GM12891 (cell line): ENCODE data around the gene RABEP2.
"Not testable (repeated sequence)": the region's sequence is repeated elsewhere in the genome, so short reads cannot be mapped to it uniquely, and the experiment has no call there.

Source experiments
- DNase-seq: peaks from one replicate; pipeline ENCODE4 v3.0.0; 2011; ENCODE audit warnings: low spot score; ENCODE audit not compliant: insufficient read length
- FAIRE-seq: peaks from 2 replicates; lab custom pipeline; 2011; peaks lifted over from hg19 to GRCh38; lab: Jason Lieb, UNC
- PAX5 ChIP-seq: IDR thresholded peaks from 2 replicates; pipeline ENCODE4 v1.6.1; 2011; ENCODE audit warnings: low read length, moderate library complexity, mild to moderate bottlenecking; ENCODE audit not compliant: insufficient read depth, severe bottlenecking
- POLR2A ChIP-seq: IDR thresholded peaks from 2 replicates; pipeline ENCODE4 v1.6.1; 2011; ENCODE audit warnings: low read depth, low read length, control low read depth
- POLR2AphosphoS5 ChIP-seq: IDR thresholded peaks from 2 replicates; pipeline ENCODE4 v1.6.1; 2011; ENCODE audit warnings: low read depth, low read length, control low read depth
- POU2F2 ChIP-seq: IDR thresholded peaks from 2 replicates; pipeline ENCODE4 v1.6.1; 2011; ENCODE audit warnings: low read depth, mild to moderate bottlenecking, control low read depth, low read length, moderate library complexity
- SPI1 ChIP-seq: IDR thresholded peaks from 2 replicates; pipeline ENCODE4 v1.6.1; 2011; ENCODE audit warnings: low read depth, low read length, control low read depth
- TAF1 ChIP-seq: IDR thresholded peaks from 2 replicates; pipeline ENCODE4 v1.6.1; 2011; ENCODE audit warnings: low read depth, low read length, control low read depth

RABEP2 gene

GRCh38 chr16:28898266-28898665, 26.8 kb downstream of the RABEP2 start:
- no peak for DNase-seq
- FAIRE-seq: no peak
- TF ChIP-seq POLR2A (no peak), POU2F2 (no peak), TAF1 (no peak), SPI1 (no peak)

GRCh38 chr16:28897826-28898225, 27.2 kb downstream of the RABEP2 start:
- DNase-seq (no peak), FAIRE-seq (no peak)
- TF ChIP-seq POU2F2 (no peak), PAX5 (no peak), TAF1 (no peak), POLR2AphosphoS5 (no peak), POLR2A (no peak), SPI1 (no peak)

- DNase-seq: no peak
- FAIRE-seq: no peak
- TF ChIP-seq TAF1: no peak
- no peak for TF ChIP-seq SPI1
- no peak for TF ChIP-seq POLR2A
- no peak for TF ChIP-seq PAX5
- TF ChIP-seq POLR2AphosphoS5: no peak
- no peak for TF ChIP-seq POU2F2
These were observed 29.4 kb downstream of the RABEP2 start for GRCh38 chr16:28895609-28896008.

- no peak for FAIRE-seq
- no peak for TF ChIP-seq POLR2AphosphoS5
- TF ChIP-seq SPI1: no peak
- TF ChIP-seq POLR2A: no peak
- no peak for DNase-seq
These were observed 31.7 kb downstream of the RABEP2 start for GRCh38 chr16:28893291-28893690.

GRCh38 chr16:28891964-28892890, 32.8 kb downstream of the RABEP2 start:
- TF ChIP-seq POLR2A: no peak
- no peak for TF ChIP-seq PAX5
- TF ChIP-seq POU2F2: no peak
- no peak for TF ChIP-seq TAF1
- TF ChIP-seq SPI1: no peak
- TF ChIP-seq POLR2AphosphoS5: no peak
- DNase-seq (no peak), FAIRE-seq (no peak)

- not testable (repeated sequence) for FAIRE-seq, DNase-seq
These were observed 34.7 kb downstream of the RABEP2 start for GRCh38 chr16:28890355-28890754.

- TF ChIP-seq SPI1 (no peak), POU2F2 (no peak), TAF1 (no peak), PAX5 (no peak), POLR2A (no peak), POLR2AphosphoS5 (no peak)
- FAIRE-seq: no peak
- DNase-seq: no peak
These were observed 38.1 kb downstream of the RABEP2 start for GRCh38 chr16:28886945-28887344.

- no peak for DNase-seq
- no peak for FAIRE-seq
- TF ChIP-seq POU2F2 (no peak), POLR2A (no peak), SPI1 (no peak), TAF1 (no peak), PAX5 (no peak), POLR2AphosphoS5 (no peak)
These were observed 41.0 kb downstream of the RABEP2 start for GRCh38 chr16:28884045-28884444.

GRCh38 chr16:28883221-28883996, 41.6 kb downstream of the RABEP2 start:
- TF ChIP-seq POLR2A (no peak), PAX5 (no peak), TAF1 (no peak), POLR2AphosphoS5 (no peak), SPI1 (no peak), POU2F2 (no peak)
- no peak for FAIRE-seq
- DNase-seq: no peak

- DNase-seq (no peak), FAIRE-seq (no peak)
- TF ChIP-seq SPI1: no peak
- no peak for TF ChIP-seq POU2F2
- TF ChIP-seq TAF1: no peak
- no peak for TF ChIP-seq POLR2A
- no peak for TF ChIP-seq PAX5
- TF ChIP-seq POLR2AphosphoS5: no peak
These were observed 42.4 kb downstream of the RABEP2 start for GRCh38 chr16:28882551-28883160.

- FAIRE-seq: not testable (repeated sequence)
These were observed 43.5 kb downstream of the RABEP2 start for GRCh38 chr16:28881565-28881964.

More at GRCh38 chr16:28881565-28881964, 43.5 kb downstream of the RABEP2 start:
- not testable (repeated sequence) for DNase-seq
